ENCODE data around the gene PSMA2. TPM values are rescaled to one million over a fixed set of nuclear protein-coding genes. Genes with fewer than 3 reads are reported as not detected.

Gene PSMA2
- total RNA-seq, 1 donor from 2014 or later, result 316 TPM

DNA sequence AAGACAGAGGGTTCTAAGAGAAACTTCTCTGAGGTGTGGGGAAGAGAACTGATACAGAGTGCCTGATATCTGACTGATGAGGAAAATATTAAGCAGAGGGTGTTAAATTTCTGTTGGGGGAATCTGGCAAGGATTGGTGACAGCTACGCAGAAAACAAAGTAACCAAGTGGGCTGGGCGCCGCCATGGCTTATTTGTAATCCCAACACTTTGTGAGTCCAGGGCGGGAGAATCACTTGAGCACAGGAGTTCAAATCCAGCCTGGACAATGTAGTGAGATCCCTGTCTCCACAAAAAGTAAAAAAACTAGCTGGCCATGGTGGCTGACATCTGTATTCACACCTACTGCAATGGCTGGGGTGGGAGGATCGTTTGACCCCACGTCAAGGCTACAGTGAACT is 18.0 kb downstream of the PSMA2 start:
- no peaks in the 10 kb centered on the region for H3K27me3 Mint-ChIP-seq (ENCODE audit: insufficient read depth, low read depth)
- peaks cover 24% of the 10 kb centered on the region for H3K4me1 Mint-ChIP-seq
- peaks cover 23% of the 10 kb centered on the region for H3F3A ChIP-seq (ENCODE audit: low read depth)
- H4K20me1 ChIP-seq (ENCODE audit: low read depth), result no peaks in the 10 kb centered on the region
- no peak overlapping the region for H3K4me3 Mint-ChIP-seq
- no peak overlapping the region for H3K27ac ChIP-seq
- H3K27me3 ChIP-seq, result no peaks in the 10 kb centered on the region
- H3K9me3 ChIP-seq (ENCODE audit: low read depth), result no peaks in the 10 kb centered on the region
- H3K36me3 ChIP-seq, result peaks cover 3% of the 10 kb centered on the region
- peaks cover 22% of the 10 kb centered on the region for H3K36me3 Mint-ChIP-seq
- H3K9me3 Mint-ChIP-seq, result no peaks in the 10 kb centered on the region
- no peak overlapping the region for H3K27ac Mint-ChIP-seq
- TF ChIP-seq EZH2 (IDR thresholded peaks at IDR 0.05) (no peak), EZH2phosphoT487 (IDR thresholded peaks at IDR 0.05) (no peak)
- TF ChIP-seq, protein P1, sequence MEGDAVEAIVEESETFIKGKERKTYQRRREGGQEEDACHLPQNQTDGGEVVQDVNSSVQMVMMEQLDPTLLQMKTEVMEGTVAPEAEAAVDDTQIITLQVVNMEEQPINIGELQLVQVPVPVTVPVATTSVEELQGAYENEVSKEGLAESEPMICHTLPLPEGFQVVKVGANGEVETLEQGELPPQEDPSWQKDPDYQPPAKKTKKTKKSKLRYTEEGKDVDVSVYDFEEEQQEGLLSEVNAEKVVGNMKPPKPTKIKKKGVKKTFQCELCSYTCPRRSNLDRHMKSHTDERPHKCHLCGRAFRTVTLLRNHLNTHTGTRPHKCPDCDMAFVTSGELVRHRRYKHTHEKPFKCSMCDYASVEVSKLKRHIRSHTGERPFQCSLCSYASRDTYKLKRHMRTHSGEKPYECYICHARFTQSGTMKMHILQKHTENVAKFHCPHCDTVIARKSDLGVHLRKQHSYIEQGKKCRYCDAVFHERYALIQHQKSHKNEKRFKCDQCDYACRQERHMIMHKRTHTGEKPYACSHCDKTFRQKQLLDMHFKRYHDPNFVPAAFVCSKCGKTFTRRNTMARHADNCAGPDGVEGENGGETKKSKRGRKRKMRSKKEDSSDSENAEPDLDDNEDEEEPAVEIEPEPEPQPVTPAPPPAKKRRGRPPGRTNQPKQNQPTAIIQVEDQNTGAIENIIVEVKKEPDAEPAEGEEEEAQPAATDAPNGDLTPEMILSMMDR (IDR thresholded peaks at IDR 0.05), result no peak
- H3K4me2 ChIP-seq, result no peak overlapping the region
- H3K4me1 ChIP-seq, result peaks cover 23% of the 10 kb centered on the region
- no peak for DNase-seq (ENCODE audit: low spot score)
- peaks cover 13% of the 10 kb centered on the region for H3K79me2 ChIP-seq (ENCODE audit: low read depth)
- no peak overlapping the region for H3K9ac ChIP-seq
- no peak overlapping the region for H2AFZ ChIP-seq (replicated peaks)
- no peak overlapping the region for H3K4me3 ChIP-seq

DNA sequence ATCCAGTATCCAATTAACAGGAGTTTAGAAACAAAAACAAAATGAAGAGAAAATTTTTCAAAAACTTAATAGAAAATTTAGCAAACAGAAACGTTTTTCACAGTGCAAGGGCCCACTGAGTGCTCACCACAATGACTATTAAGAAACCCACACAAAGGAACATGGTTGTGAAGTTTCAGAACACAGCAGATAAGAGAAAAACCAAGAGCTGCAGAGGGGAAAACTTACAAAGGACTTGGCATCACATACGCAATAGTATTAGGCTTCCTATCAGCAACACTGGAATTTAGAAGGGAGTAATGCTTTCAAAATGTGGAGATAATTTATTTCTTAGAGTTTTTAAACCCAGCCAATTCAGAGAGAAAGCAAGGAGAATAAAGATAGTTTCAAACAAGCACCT is 18.4 kb downstream of the PSMA2 start:
- Histone ChIP-seq H3K36me3 (peaks cover 3% of the 10 kb centered on the region), H3K27me3 (no peaks in the 10 kb centered on the region), H3K4me2 (no peak overlapping the region), H4K20me1 (ENCODE audit: low read depth) (no peaks in the 10 kb centered on the region), H3K27ac (no peak overlapping the region), H3K9ac (no peak overlapping the region), H3K9me3 (ENCODE audit: low read depth) (no peaks in the 10 kb centered on the region), H3K4me3 (no peak overlapping the region), H3K4me1 (peaks cover 23% of the 10 kb centered on the region), H3K79me2 (ENCODE audit: low read depth) (peaks cover 13% of the 10 kb centered on the region), H3F3A (ENCODE audit: low read depth) (peaks cover 23% of the 10 kb centered on the region), H2AFZ (replicated peaks) (no peak overlapping the region)
- Mint-ChIP-seq H3K4me1 (peaks cover 24% of the 10 kb centered on the region), H3K27ac (no peak overlapping the region), H3K9me3 (no peaks in the 10 kb centered on the region), H3K27me3 (ENCODE audit: insufficient read depth, low read depth) (no peaks in the 10 kb centered on the region), H3K4me3 (no peak overlapping the region), H3K36me3 (peaks cover 22% of the 10 kb centered on the region)
- TF ChIP-seq EZH2 (IDR thresholded peaks at IDR 0.05) (no peak), EZH2phosphoT487 (IDR thresholded peaks at IDR 0.05) (no peak)
- TF ChIP-seq, protein P1 (IDR thresholded peaks at IDR 0.05), result no peak
- DNase-seq (ENCODE audit: low spot score), result no peak

DNA sequence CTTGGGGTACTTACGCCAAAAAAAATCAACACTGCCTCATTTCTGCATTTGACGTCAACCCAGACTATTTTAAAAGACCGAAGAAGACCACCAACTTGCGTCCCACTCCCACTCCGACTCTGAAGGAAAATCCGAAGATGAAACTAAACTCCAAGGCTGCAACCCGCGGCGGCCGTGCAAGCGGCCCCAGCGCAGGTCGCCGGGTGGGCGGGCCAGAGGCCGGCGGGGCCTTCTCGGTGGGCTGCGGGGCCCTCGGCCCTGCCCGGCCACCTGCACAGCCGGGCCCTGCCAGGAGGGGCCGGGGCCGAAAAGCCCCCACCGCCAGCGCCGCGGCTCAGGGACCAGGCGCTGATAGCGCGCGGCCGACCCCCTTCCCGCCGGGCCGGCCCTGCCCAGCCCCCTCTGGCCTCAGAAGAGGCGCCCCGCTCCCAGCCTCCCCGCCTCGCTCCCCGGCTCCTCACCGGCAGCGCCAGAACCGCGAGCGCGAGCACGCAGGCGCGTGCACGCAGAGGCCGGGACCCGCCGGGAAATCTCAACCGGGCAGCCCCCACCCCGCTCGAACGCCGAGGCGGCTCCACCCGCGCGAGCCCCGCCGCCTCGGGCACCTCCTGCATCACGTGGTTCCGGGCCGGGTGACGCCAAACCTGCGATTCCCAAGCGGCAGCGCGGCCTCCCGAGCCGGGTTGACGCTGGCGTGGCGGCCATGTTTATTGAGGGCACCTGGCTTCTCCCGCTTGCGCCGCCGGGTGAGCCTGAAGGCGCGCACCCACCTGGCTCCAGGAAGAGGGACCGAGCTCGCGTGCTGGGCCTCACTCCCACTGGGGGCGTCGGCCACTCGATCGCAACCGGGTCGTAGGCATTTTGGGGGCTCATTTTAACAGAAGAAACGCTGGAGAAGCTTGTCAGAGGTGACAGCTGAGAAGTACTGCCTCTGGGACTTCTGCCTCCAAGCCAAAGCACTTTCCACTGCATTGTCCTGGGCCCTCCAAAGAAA is 20.2 kb downstream of the PSMA2 start, which contains the start of gene C7orf25:
C7orf25 (minus strand) TSS at position 617 of the 994 bp plus-strand sequence. CDS start 1,170 bp downstream, outside the sequence.
- H3K27me3 ChIP-seq, result no peaks in the 10 kb centered on the region
- H4K20me1 ChIP-seq (ENCODE audit: low read depth), result no peaks in the 10 kb centered on the region
- Mint-ChIP-seq H3K36me3 (peaks cover 19% of the 10 kb centered on the region), H3K27me3 (ENCODE audit: insufficient read depth, low read depth) (no peaks in the 10 kb centered on the region), H3K4me3 (peak within 1 kb of the TSS; percentile 96), H3K4me1 (peaks cover 24% of the 10 kb centered on the region), H3K9me3 (no peaks in the 10 kb centered on the region), H3K27ac (peak within 1 kb of the TSS; percentile 91)
- peak; percentile 98 for DNase-seq (ENCODE audit: low spot score)
- peaks cover 13% of the 10 kb centered on the region for H3K79me2 ChIP-seq (ENCODE audit: low read depth)
- TF ChIP-seq, protein P1 (IDR thresholded peaks at IDR 0.05), result no peak
- no peak for TF ChIP-seq EZH2 (IDR thresholded peaks at IDR 0.05)
- TF ChIP-seq EZH2phosphoT487 (IDR thresholded peaks at IDR 0.05), result no peak
- peaks cover 23% of the 10 kb centered on the region for H3F3A ChIP-seq (ENCODE audit: low read depth)
- H2AFZ ChIP-seq (replicated peaks), result peak within 1 kb of the TSS; percentile 74
- H3K9me3 ChIP-seq (ENCODE audit: low read depth), result no peaks in the 10 kb centered on the region
- H3K9ac ChIP-seq, result peak within 1 kb of the TSS; percentile 56
- peak within 1 kb of the TSS; percentile 79 for H3K4me3 ChIP-seq
- no peaks in the 10 kb centered on the region for H3K36me3 ChIP-seq
- peak within 1 kb of the TSS; percentile 95 for H3K4me2 ChIP-seq
- peaks cover 23% of the 10 kb centered on the region for H3K4me1 ChIP-seq
- peak within 1 kb of the TSS; percentile 79 for H3K27ac ChIP-seq

All from neural progenitor cell (in vitro differentiated cells).